HG03520 (cell line): ENCODE measurements around the gene SGPL1.
A peak's percentile ranks its signal among the peaks of the same experiment; 100 is the strongest.
"Not testable (repeated sequence)": the region's sequence is repeated elsewhere in the genome, so short reads cannot be mapped to it uniquely, and the experiment has no call there.

Source experiments
- ATAC-seq: cut with Tn5 transposase; IDR thresholded peaks from one replicate; pipeline ENCODE4 v1.9.1; 2021; ENCODE audit warnings: mild to moderate bottlenecking, moderate library complexity; ENCODE audit not compliant: unreplicated experiment

The SGPL1 gene, protein sequence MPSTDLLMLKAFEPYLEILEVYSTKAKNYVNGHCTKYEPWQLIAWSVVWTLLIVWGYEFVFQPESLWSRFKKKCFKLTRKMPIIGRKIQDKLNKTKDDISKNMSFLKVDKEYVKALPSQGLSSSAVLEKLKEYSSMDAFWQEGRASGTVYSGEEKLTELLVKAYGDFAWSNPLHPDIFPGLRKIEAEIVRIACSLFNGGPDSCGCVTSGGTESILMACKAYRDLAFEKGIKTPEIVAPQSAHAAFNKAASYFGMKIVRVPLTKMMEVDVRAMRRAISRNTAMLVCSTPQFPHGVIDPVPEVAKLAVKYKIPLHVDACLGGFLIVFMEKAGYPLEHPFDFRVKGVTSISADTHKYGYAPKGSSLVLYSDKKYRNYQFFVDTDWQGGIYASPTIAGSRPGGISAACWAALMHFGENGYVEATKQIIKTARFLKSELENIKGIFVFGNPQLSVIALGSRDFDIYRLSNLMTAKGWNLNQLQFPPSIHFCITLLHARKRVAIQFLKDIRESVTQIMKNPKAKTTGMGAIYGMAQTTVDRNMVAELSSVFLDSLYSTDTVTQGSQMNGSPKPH

DNA sequence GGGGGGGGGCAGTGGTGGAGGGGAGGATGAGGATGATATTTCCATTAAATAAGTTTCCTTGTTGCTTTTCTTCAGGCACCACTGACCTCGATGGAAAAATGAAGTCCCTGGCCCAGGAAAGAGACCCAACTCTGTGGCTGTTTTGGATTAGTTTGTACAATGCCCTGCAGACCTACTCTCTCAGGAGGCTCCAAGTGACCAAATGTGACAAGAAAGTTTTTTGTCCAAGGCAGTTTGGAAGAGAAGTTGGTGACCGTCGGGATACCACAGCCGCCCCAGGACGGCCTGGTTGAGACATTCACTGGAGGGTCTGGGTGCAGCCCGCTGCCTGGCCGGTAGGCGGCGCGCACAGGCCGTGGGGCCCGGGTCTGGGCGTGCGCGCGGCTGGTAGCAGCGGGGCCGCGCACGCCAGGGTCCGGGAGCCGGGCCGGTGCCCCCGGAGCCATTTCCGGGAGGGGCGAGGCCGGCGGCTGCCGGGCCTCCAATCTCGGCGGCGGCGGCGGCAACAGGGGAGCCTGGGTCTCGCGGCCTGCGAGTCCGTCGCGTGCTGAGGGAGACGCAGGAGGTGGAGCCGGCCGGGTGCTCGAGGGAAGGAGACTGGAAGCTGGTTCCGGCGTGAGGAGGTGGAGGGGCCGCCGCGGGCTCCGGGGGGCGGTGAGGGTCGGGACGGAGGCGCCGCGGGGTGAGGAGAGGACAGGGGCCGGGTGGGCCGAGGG is at the start of gene SGPL1:
Gene SGPL1, plus strand, starts transcription at position 445 of the 716 bp plus-strand sequence. CDS start 906 bp downstream, outside the sequence.
- peak; percentile 92 for ATAC-seq

DNA sequence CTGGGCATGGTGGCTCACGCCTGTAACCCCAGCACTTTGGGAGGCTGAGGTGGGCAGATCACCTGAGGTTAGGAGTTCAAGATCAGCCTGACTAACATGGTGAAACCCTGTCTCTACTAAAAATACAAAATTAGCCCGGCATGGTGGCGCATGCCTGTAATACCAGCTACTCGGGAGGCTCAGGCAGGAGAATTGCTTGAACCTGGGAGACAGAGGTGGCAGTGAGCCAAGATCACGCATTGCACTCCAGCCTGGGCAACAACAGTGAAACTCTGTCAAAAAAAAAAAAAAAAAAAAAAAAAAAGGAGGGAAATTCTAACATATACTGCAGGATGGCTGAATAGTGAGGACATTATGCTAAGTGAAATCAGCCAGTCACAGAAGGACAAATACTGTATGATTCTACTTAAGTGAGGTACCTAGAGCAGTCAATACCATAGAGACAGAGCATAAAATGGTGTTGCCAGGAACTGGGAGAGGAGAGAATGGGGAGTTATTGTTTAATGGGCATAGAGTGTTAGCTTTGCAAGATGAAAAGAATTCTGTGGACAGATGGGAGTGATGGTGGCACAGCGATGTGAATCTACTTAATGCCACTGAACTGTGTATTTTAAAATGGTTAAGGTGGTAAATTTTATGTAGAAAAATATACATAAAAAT is 47.6 kb upstream of the SGPL1 start:
- ATAC-seq: not testable (repeated sequence)

DNA sequence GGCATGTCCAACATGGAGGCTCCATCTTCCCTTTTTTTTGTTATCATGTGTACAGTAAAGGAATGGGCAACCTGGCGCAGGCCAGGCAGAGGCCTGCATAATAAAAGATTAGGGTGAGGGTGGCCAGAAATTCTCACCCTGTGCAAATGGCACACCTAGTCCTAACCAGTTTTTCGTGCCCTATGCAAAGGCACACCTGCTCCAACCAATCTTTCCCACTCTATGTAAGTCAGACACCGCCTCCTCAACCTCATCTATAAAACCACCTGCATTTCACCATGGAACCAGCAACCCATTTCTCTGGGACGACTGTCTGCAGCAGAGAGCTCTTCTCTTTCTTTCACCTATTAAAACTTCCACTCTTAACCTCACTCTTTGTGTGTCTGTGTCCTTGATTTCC is 46.6 kb upstream of the SGPL1 start:
- ATAC-seq: no peak

DNA sequence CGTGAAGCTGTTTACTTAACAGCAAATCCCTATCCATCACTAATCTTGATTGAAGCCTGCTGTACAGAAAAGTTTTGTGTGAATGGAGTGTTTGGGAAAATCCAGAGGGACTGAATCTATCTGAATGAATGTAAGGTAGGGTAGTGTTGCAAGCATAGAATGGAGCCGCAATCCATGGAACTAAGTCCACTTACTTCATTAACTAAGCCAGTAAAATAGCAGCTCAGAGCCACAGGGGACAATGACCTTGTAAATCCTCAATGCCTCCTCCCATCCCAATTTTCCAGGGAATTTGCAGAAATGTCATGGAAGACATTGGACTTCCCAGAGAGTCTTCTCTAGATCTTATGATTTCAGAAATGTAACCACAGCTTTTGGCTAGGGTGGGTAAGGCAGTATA is 45.7 kb upstream of the SGPL1 start:
- no peak for ATAC-seq

DNA sequence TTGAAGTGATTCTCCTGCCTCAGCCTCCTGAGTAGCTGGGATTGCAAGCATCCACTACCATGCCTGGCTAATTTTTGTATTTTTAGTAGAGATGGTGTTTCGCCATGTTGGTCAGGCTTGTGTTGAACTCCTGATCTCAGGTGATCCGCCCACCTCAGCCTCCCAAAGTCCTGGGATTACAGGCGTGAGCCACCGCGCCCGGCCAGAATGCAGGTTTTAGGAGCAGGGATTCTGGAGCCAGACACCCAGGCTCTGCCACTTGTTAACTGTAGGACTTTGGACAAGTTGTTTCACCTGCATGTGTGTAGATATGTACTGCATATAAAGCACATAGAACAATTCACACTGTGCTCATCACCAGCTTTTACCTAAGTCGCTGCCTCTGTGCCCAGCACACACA is 45.2 kb upstream of the SGPL1 start:
- ATAC-seq: not testable (repeated sequence)

DNA sequence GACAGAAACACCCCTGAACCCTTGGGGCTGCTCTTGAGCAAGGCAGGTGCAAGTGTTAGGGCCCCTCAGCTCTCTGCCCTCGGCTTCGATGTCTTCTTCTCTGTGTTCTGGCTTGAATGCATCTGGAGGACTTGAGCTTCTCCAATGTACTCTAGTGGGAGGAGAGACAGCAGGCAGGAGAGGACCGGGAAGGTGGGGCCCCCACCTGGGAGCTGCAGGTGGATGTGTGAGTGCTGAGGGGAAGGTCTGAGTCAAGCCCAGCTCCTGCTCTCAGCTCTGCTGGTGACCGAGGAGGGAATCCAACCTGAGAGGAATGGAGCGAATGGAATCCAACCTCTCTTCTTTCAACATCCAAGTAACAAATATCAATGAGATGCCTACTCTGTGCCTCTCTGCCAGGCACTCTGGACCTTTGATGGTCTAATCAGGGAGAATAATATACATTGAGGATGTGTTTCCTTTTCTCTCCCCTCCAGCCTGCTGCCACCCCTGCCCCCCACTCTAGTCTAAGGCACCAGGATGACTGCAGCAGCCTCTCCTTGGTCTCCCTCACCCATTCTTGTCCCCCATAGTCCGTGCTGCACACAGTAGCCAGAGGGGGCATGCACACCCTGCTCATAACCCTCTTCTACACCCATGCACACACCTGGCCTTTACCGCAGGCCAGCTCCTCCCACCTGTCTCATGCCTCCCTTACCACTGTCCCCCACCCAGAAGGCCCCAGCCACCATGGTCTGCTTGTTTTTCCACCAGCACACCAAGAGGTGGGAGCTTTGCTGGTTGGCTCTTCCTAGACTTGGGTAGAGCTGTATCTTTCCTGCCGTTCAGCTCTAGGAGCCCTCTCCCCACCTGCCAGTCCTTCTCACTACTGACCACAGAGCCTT is 44.2 kb upstream of the SGPL1 start:
- ATAC-seq: no peak

DNA sequence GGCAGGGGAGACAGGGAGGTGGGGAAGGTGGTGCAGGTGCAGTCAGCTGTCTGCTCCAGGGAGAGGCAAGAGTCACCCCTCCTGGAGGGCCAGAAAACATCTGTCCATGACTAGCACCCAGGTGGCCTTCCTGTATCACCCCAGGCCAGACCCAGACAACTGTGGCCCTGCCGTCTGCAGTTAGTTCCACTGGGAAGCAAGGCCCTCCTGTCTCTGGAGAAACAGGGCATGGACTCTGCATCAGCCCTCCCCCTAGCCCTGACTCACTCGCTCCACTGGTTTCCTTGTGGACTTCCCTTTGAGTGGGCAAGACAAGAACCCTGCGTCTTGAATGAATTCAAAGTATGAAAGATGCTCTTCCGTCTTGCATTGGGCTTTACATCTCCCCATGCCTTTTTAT is 43.1 kb upstream of the SGPL1 start:
- no peak for ATAC-seq

DNA sequence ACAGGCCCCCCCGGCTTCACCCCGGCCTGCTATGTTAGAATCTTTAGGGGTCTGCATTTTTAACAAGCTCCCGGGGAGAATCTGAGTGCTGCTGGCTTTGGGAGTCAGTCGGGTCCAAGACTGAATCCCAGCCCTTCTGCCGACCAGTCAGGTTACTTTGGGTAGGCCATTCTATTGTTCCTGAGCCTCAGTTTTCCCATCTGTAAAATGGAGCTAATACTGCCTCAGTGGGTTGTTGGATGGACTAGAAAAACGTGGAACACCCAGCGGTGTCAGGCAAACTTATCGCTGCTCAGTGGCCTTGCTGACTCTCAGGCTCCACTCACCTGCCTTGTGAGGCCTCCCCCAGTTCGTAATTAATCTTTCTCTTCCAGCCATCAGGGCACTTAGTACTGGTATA is 42.3 kb upstream of the SGPL1 start:
- ATAC-seq: no peak

DNA sequence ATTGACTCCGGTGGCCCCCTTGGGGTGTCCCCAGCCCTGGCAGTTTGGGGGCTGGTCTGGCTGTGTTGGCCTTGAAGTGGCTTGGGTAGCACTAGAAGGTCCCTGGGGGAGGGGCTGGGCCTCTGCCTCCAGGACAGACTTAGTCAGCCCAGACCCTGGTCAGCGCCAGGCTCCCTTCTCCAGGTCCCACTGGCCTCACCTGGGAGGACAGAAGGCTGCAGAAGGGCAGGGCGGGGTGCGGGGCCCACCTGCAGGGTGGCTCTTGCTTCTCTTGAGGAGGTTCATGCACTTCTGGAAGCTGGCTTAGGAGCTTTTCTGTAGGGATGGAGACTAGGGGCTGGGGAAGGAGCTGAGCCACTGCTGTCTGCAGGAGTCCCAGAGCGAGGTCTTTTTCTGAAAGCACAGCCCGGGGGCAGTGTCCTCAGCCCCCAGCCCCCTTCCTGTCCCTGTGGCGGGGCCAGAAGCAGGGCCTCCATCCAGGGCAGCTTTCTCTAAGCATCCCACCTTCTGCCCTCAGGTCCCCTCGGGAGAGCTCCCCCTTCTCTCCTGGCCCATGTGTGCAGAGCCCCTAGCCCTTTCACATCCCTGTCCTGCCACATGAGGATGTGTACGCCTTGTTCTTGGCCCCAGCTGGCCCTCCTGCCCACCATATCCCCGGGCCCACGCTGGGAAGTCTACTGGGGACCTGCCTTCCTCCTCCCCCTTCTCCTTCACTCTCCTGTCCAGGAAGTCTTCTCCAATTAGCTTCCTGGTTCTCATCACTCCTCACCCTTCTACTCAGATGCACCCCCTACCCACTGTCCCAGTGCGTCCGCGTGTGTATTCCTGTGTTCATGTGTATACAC is 41.6 kb upstream of the SGPL1 start:
- ATAC-seq: no peak

DNA sequence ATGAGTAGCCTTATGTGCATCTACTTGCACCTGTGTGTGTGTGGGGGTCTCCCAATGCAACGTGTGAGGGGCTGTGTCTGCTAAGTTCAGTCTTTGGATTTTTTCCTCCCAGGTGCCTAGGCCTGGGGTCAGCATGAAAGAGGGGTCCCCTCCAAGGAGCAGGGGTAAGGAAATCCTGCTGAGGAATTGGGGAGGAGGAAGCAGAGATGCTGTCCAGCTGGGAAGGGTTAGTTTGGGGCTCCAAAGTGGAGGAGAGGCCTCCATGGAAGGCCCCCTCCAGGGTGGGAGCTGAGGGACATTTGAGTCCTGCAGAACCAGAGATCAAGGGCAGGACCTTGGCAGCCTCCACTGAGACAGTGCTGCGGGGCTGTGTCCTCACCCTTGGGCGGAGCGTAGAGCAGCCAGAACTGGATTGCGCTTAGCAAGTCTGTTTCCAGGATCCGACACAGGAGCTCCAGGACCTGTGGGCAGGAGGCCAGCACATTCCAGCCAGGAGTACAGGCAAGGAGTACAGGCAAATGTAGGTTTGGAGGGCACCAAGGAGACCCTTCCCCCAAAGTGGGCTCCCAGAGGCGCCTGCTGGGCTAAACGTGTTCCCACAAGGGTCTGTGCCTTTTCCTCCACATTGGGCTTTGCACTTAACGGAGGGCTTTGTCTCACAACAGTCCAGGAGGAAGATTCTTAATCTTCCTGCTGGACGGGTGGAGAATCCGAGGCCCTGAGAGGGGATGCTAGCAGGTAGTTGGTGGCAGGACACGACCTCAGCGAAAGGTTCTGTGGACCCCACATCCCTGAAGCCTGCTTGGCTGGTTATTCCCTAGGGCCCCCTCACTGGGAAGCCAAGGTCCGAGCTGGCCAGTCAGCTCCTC is 40.7 kb upstream of the SGPL1 start:
- no peak for ATAC-seq

DNA sequence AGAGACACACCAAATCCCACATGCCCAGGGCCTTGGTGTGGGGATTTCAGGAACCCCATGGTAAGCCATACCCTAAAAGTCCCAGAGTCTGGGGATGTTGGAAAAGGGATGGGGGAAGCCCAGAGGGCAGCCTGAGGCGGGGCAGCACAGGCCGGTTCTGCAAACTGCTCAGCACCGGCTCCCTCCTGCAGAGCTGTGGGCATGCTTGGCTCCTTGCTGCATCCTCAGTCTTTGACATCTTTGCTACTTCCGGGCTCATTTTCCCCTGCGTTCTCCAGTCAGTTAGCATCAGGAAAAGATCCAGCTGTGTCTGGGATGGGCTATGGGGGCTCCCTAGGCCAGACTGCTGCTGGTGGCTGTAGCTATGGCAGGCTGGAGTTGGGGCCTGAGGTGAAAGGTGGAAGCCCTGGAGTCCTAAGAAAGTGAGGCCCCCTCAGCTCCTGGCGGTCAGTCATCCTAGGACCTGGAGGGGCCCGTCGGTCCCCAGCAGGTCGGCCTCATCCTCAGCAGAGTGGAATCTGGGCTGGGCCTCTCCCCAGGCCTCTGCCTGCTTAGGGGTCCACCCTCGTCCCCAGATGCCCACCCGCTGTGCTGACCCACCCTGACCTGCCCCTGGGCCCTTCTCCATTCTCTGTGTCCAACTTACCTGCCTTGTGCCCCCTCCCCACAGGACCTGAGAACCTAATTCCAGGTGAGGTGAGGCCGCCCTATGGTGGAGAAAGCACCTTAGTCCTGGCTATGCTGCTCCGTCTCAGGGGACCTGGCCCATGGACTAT is 39.9 kb upstream of the SGPL1 start:
- no peak for ATAC-seq

DNA sequence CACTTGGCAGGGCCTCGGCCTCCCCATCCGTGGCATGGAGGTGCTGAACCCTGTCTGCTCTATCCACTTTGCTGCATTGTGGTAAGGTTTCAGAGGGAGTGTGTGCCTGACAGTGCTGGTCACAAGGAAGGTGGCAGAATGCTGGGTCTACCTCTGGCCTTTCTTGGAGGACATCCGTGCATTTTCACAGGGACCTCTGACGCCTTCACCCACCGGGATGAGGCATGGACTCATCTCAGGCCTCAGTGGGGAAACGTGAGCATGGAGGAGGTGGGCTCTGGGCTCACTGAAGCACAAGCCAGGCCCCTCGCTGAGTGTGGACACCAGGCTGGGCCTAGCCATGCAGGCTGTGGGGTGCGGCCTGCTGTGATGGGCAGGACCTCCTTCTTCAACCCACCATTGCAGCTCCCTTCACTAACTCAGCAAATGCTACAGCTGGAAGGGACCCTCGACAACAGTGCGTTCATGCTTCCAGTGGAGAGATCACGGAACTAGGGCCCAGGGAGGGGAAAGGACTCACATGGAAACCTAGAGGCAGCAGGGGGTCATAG is 39.2 kb upstream of the SGPL1 start:
- no peak for ATAC-seq

DNA sequence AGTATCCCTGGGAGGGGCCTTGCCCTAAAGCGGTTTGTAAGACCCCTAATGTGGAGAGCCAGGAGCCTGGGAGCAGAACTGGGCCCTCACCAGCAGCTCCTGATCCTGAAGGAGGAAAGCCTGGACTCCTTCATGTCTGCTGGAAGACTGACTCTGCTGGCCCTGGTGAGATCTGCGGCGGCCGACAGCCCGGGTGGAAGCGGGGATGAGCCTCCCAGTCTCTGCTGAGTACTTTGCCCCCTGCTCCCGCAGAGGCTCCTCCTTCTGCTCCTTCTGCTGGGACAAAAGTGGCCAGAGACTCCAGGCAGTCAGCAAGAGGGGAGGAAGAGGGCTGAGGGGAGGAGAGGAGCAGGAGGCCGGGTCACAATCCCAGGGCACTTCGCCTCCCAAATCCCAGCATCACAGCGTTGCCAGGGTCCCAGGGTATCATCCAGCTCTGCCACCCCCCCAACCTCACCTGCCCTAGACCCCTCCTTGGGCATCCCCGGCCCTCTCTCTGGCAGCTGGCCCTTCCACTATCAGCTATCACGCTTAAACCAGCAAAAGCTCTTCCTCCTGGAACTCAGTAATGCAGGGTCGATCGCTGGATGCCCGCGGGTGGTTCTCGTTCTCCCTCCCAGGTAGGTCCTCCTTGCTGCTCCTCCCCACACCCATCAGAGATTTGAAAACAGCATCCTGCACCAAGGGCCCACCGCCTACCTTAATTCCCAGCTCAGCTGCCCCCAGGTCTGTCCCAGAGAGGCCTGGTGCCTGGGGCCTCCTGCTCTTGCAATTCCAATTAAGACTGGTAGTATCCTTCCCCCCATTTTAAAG is 38.5 kb upstream of the SGPL1 start:
- ATAC-seq: no peak

DNA sequence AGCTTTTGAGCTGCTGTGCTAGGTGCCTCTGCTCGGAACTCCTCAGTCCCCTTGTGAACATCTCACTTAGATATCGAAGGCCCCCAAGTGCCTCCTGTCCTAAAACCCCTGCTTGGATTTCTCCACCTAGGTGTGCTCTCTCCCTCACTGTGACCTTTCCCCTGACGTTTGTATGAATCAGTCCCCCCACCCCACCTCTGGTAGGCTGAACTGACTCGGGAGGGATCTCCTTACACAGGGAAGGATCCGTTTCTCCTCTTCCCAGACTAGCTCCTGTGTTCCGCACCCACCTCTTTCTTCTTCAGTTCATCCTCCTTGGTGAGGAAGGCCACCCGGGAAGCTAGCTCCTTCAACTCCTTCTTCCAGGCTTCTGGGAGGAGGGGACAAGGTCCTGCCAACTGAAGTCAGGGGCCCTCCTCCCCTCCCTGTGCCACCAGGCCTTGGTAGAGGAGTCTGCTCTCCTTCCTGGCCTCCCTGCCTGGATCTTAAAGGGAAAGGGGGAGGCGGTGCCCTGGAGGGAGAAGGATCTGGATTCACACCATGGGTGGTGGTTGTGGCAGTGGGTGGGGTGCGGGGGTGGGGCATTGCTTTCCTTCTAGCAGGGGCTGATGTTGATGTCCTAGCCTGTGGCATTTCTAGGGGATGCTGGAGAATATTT is 37.4 kb upstream of the SGPL1 start:
- no peak for ATAC-seq

DNA sequence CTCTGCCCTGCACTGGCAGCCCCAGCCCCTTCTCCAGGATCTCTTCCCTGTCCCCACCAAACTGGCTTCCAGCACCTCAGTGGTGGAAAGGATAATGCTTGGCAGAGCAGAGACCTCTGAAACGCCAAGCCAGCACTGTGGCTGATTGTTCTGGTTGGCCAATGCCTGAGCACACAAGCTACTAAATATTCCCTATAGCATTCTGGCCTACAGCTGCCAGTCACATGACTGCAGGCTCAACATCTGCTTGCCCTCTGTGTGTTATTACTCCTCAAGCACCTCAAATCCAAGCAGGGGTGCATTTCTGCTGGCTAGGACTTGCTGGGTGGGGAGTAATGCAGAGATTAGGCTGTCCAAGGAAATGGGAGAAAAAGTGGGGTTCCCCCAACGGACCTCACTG is 36.7 kb upstream of the SGPL1 start:
- no peak for ATAC-seq
